ENCODE measurements around the gene ANAPC13.

DNA sequence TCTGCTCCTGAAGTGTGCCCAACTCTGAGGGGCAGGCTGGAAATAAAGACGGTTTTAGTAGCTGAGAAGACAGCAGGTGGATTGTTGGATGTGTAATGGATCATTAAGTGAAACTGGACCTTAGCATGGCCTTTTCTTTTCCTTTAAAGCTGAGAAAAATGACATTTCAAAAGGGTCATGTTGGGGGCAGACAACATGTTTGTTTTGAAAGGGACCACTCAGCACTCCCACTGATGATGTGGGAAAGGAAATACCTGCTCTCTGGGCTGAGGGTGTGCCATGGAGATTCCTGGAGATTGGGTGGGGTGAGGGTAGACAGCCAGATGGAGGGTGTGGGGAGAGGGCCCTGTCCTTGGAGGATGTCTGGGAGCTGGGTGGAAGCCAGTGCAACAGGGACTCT lies 38.4 kb downstream of the ANAPC13 start:
- no peak for TF ChIP-seq EZH2phosphoT487 (IDR thresholded peaks at IDR 0.05; ENCODE audit: insufficient read depth, low read depth)
- no peak for TF ChIP-seq EZH2 (IDR thresholded peaks at IDR 0.05; ENCODE audit: insufficient read depth, poor library complexity, severe bottlenecking)
